Kidney (tissue), 14 donors: Measurements from ENCODE around the gene PLEKHM3. TPM values are rescaled to one million over a fixed set of nuclear protein-coding genes. Genes with fewer than 3 reads are reported as not detected.
A peak's percentile ranks its signal among the peaks of the same experiment; 100 is the strongest.
"Not testable (repeated sequence)": the region's sequence is repeated elsewhere in the genome, so short reads cannot be mapped to it uniquely, and the experiment has no call there.

Experiments used
- DNase-seq, 5 donors: peaks; one replicate each; pipeline ENCODE4 v3.0.0-alpha.2; 2013 to 2020
- FAIRE-seq: peaks from 2 replicates; lab custom pipeline; 2012; peaks lifted over from hg19 to GRCh38; lab: Jason Lieb, UNC
- H3K27ac ChIP-seq, 2 donors: one replicate each; pipeline ENCODE4 v1.7.0; 2013; ENCODE audit warnings: low read depth in 2 of 2, low read length in 2 of 2, inconsistent platforms in 1 of 2
- H3K27me3 ChIP-seq: one replicate; pipeline ENCODE4 v1.7.1; 2013; ENCODE audit warnings: low read length, inconsistent platforms; ENCODE audit not compliant: control insufficient read depth, insufficient read depth
- H3K36me3 ChIP-seq, 3 donors: one replicate each; pipeline versions ENCODE4 v1.7.0 to v1.7.1; 2013; ENCODE audit warnings: low read length in 3 of 3, control low read depth in 1 of 3, inconsistent platforms in 1 of 3; ENCODE audit not compliant: insufficient read depth in 3 of 3, control insufficient read depth in 2 of 3
- H3K4me1 ChIP-seq, 3 donors: one replicate each; pipeline versions ENCODE4 v1.7.0 to v1.7.1; 2013; ENCODE audit warnings: low read length in 3 of 3, inconsistent platforms in 1 of 3, low read depth in 1 of 3; ENCODE audit not compliant: control insufficient read depth in 2 of 3, insufficient read depth in 2 of 3
- H3K4me3 ChIP-seq, 3 donors: one replicate each; pipeline versions ENCODE4 v1.7.0 to v1.8.1; 2013; ENCODE audit warnings: low read length in 3 of 3, control low read depth in 1 of 3, inconsistent platforms in 1 of 3
- H3K9ac ChIP-seq, 3 donors: one replicate each; pipeline versions ENCODE4 v1.7.0 to v1.7.1; 2013; ENCODE audit warnings: low read length in 3 of 3, control low read depth in 1 of 3, inconsistent platforms in 1 of 3
- H3K9me3 ChIP-seq, 3 donors: one replicate each; pipeline versions ENCODE4 v1.7.0 to v1.7.1; 2013; ENCODE audit warnings: low read length in 3 of 3, control low read depth in 1 of 3, inconsistent platforms in 1 of 3; ENCODE audit not compliant: control insufficient read depth in 2 of 3, insufficient read depth in 1 of 3
- intact Hi-C: fragments of 100-400 bp; cut with DNase I; formaldehyde crosslinking; loops from one replicate; pipeline ENCODE4 v1.11.1; 2022
- polyA plus RNA-seq: library from polyadenylated mRNA; stranded (reverse); fragments of 350-450 nt; fragmentation: Illumina TruSeq; extraction: RNeasy Lipid Tissue Mini Kit (QIAGEN cat#74804); gene quantifications from one replicate; pipeline ENCODE4 v1.2.3, GENCODE V29; 2014; ENCODE audit warnings: low read depth, low replicate concordance; ENCODE audit not compliant: insufficient read depth
- total RNA-seq: library from RNA; stranded (reverse); fragmentation: NEBNext Ultra II Directional; extraction: Animal tissue kit (Norgen Biotek cat#: 25700); gene quantifications from one replicate; pipeline ENCODE4 v1.2.1, GENCODE V29; 2021
- TF ChIP-seq, protein P1 (sequence below): IDR thresholded peaks from 3 replicates; pipeline ENCODE4 v1.5.1; 2012; ENCODE audit warnings: mild to moderate bottlenecking, moderate library complexity, borderline replicate concordance; ENCODE audit not compliant: insufficient read depth; ENCODE audit errors: extremely low read depth
- donor health status: control.
- donor health status: control.
- donor health status: control.
- donor health status: control.
- donor health status: control.
- donor health status: DM: yes; HTN: yes; CAD: no.
- donor health status: Normal renal cell carcinoma (clear cell type).

The PLEKHM3 gene
- total and polyA plus RNA-seq, 2 donors from 2014 or later = 4.2 to 13.5 TPM

DNA sequence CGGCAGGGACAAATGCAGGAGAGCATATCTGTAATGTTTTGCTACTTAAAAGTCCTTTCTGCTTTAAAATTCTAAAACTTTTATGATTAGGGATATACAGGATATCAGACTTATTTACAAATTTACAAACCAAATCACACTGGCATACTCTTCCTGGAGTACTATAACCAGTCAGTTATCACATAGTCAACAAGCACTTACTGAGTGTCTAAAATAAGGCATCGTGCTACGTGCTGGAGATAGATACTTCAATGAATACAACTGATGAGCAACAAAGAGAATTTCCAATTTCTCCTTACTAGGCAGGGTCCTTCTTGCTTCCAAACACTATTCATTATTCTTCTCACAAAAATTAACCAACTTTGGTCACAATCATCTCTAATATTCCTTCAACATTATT is 113.5 kb downstream of the PLEKHM3 start:
- Histone ChIP-seq H3K9me3 (no peaks in the 10 kb centered on the region), H3K36me3 (peaks cover 0 to 3% (median 0%) of the 10 kb centered on the region in 3 donors), H3K27me3 (no peaks in the 10 kb centered on the region), H3K27ac (no peak overlapping the region), H3K4me3 (no peak overlapping the region), H3K9ac (no peak overlapping the region), H3K4me1 (no peaks in the 10 kb centered on the region)
- DNase-seq = no peak
- intact Hi-C loops = no loop called here
- no peak for FAIRE-seq
- TF ChIP-seq, protein P1, sequence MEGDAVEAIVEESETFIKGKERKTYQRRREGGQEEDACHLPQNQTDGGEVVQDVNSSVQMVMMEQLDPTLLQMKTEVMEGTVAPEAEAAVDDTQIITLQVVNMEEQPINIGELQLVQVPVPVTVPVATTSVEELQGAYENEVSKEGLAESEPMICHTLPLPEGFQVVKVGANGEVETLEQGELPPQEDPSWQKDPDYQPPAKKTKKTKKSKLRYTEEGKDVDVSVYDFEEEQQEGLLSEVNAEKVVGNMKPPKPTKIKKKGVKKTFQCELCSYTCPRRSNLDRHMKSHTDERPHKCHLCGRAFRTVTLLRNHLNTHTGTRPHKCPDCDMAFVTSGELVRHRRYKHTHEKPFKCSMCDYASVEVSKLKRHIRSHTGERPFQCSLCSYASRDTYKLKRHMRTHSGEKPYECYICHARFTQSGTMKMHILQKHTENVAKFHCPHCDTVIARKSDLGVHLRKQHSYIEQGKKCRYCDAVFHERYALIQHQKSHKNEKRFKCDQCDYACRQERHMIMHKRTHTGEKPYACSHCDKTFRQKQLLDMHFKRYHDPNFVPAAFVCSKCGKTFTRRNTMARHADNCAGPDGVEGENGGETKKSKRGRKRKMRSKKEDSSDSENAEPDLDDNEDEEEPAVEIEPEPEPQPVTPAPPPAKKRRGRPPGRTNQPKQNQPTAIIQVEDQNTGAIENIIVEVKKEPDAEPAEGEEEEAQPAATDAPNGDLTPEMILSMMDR = no peak

DNA sequence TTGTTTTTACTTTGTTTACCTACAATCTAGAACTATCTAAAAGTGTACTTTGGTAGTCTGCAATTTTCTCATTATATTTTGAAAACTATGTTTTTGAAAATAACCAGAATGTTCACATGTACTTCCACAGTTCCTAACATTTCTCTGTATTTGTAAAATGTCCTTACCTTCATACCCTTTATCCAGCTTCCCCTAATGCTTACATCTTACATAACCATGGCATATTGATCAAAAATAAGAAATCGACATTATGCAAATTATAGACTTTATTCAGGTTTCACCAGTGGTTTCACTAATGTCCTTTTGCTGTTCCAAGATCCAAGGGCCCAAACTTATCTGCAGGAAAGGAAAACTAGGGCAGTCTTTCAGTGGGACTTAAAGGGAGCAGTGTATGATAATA is 114.1 kb downstream of the PLEKHM3 start:
- H3K9me3 ChIP-seq = no peaks in the 10 kb centered on the region
- intact Hi-C loops = no loop called here
- H3K9ac ChIP-seq = no peak overlapping the region
- DNase-seq = no peak
- H3K4me1 ChIP-seq = no peaks in the 10 kb centered on the region
- no peak for FAIRE-seq
- TF ChIP-seq, protein P1 = no peak
- no peaks in the 10 kb centered on the region for H3K27me3 ChIP-seq
- H3K36me3 ChIP-seq = peaks cover 0 to 3% (median 0%) of the 10 kb centered on the region in 3 donors
- no peak overlapping the region for H3K4me3 ChIP-seq
- no peak overlapping the region for H3K27ac ChIP-seq

DNA sequence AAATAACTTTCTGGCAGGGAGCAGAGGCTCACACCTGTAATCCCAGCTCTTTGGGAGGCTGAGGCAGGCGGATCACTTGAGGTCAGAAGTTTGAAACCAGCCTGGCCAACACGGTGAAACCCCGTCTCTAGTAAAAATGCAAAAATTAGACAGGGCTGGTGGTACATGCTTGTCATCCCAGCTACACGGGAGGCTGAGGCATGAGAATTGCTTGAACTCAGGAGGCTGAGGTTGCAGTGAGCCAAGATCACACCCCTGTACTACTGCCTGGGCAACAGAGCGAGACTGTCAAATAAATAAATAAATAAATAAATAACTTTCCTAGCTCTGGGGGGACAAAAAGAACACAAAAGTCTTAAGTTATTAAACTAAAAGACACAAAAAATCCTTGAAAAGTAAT is 118.8 kb downstream of the PLEKHM3 start:
- H3K27me3 ChIP-seq, H3K9me3 ChIP-seq, FAIRE-seq, DNase-seq, H3K4me1 ChIP-seq, H3K9ac ChIP-seq, intact Hi-C loops, H3K4me3 ChIP-seq, H3K36me3 ChIP-seq: not testable (repeated sequence)
- H3K27ac ChIP-seq = peak overlapping the region in 1 of 2 donors; percentile 1

DNA sequence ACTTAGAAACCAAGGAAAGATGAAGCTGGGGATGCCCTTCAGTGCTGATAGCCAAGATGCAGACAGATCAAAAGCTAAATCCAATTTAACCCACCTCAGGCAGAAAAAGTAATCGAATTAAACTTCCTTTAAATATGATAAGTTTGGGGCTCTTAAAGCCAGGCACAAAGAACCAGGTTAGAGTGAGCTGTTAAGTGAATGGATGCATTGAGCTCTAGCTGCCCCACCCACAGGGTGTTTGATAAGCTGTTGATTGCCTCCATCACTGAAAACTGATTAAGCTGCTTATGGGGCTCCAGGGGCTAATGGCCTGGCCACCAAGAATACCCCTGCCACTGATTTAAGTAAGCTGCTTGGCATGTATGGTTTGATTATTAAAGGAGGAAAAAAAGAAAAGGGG is 119.8 kb downstream of the PLEKHM3 start:
- Histone ChIP-seq H3K27ac (no peak overlapping the region), H3K36me3 (peaks cover 0 to 3% (median 1%) of the 10 kb centered on the region in 3 donors), H3K27me3 (no peaks in the 10 kb centered on the region), H3K4me1 (peaks cover 0 to 4% (median 0%) of the 10 kb centered on the region in 3 donors), H3K9ac (no peak overlapping the region), H3K9me3 (no peaks in the 10 kb centered on the region), H3K4me3 (no peak overlapping the region)
- FAIRE-seq = no peak
- DNase-seq = no peak
- TF ChIP-seq, protein P1 = no peak
- intact Hi-C loops = no loop called here
